BJ (cell line): ENCODE measurements around the gene SYNCRIP. TPM values are rescaled to one million over a fixed set of nuclear protein-coding genes. Genes with fewer than 3 reads are reported as not detected.
"Not testable (repeated sequence)": the region's sequence is repeated elsewhere in the genome, so short reads cannot be mapped to it uniquely, and the experiment has no call there.

ENCODE experiments used
- CTCF ChIA-PET: fragments of 350-600 bp; formaldehyde crosslinking; extraction: SDS; loops from one replicate; lab custom pipeline; 2021; ENCODE audit warnings: antibody characterized with exemption, inconsistent platforms; lab: Yijun Ruan, JAX
- POLR2A ChIA-PET: fragments of 300-600 bp; sonication (Branson Sonifier 250); formaldehyde crosslinking; extraction: SDS; loops from one replicate; lab custom pipeline; 2021; ENCODE audit warnings: antibody characterized with exemption; lab: Charles Lee
- DNase-seq: peaks from one replicate; pipeline ENCODE4 v3.0.0-alpha.2; 2011; ENCODE audit warnings: low read depth
- H3K27me3 ChIP-seq: 2 replicates; pipeline ENCODE4 v1.6.0; 2011; ENCODE audit warnings: low read length; ENCODE audit not compliant: control insufficient read depth, insufficient read depth
- H3K36me3 ChIP-seq: 2 replicates; pipeline ENCODE4 v1.5.1; 2011; ENCODE audit warnings: low read length; ENCODE audit not compliant: control insufficient read depth, insufficient read depth
- H3K4me3 ChIP-seq: 2 replicates; pipeline ENCODE4 v1.5.1; 2011; ENCODE audit warnings: low read depth, mild to moderate bottlenecking, control low read depth, low read length
- CTCF ChIP-seq: IDR thresholded peaks from 2 replicates; pipeline ENCODE4 v1.5.1; 2011; ENCODE audit warnings: low read depth, mild to moderate bottlenecking, control low read depth, inconsistent platforms, low read length, moderate library complexity; ENCODE audit not compliant: insufficient read depth
- polyA plus RNA-seq: library from polyadenylated mRNA; depleted of rRNA; stranded (reverse); fragments of >200 nt; gene quantifications from 2 replicates; pipeline ENCODE4 v1.2.3, GENCODE V29; 2011

SYNCRIP gene
- polyA plus RNA-seq, 1 experiment, result 7.6 TPM

- ChIA-PET POLR2A (interaction anchor here (0.9 kb wide), 1 partner anchor 41 kb away, joined by 4 read pairs; no protein-coding TSS in a partner anchor), CTCF (no interaction called here)
- H3K4me3 ChIP-seq, result no peak overlapping the region
- no peak for DNase-seq
- no peaks in the 10 kb centered on the region for H3K27me3 ChIP-seq
- TF ChIP-seq CTCF, result no peak
- peaks cover 13% of the 10 kb centered on the region for H3K36me3 ChIP-seq
Measured at GRCh38 chr6:85637579-85637978, 5.1 kb downstream of the SYNCRIP start.

GRCh38 chr6:85632164-85632942 is 10.3 kb downstream of the SYNCRIP start:
- TF ChIP-seq CTCF, result no peak
- CTCF ChIA-PET, result no interaction called here
- no peak overlapping the region for H3K4me3 ChIP-seq
- POLR2A ChIA-PET, result no interaction called here
- DNase-seq, result no peak
- H3K36me3 ChIP-seq, result peaks cover 14% of the 10 kb centered on the region
- no peaks in the 10 kb centered on the region for H3K27me3 ChIP-seq

- peaks cover 11% of the 10 kb centered on the region for H3K36me3 ChIP-seq
- not testable (repeated sequence) for DNase-seq, H3K27me3 ChIP-seq, H3K4me3 ChIP-seq
- ChIA-PET POLR2A (interaction anchor here (0.6 kb wide), 1 partner anchor 9 kb away, joined by 4 read pairs; no protein-coding TSS in a partner anchor), CTCF (interaction anchor here (1.0 kb wide), 1 partner anchor 10 kb away, joined by 4 read pairs; no protein-coding TSS in a partner anchor)
Measured at GRCh38 chr6:85631117-85631516, 11.6 kb downstream of the SYNCRIP start.

- CTCF ChIA-PET, result interaction anchor here (1.7 kb wide), 1 partner anchor 43 kb away, joined by 3 read pairs; no protein-coding TSS in a partner anchor
- H3K36me3 ChIP-seq, result peaks cover 4% of the 10 kb centered on the region
Measured at GRCh38 chr6:85628353-85628752, 14.3 kb downstream of the SYNCRIP start.

GRCh38 chr6:85620308-85620707 is 22.4 kb downstream of the SYNCRIP start:
- Histone ChIP-seq H3K27me3 (no peaks in the 10 kb centered on the region), H3K4me3 (no peak overlapping the region), H3K36me3 (peaks cover 8% of the 10 kb centered on the region)
- ChIA-PET POLR2A (no interaction called here), CTCF (no interaction called here)
- no peak for TF ChIP-seq CTCF
- no peak for DNase-seq

More at GRCh38 chr6:85628353-85628752, 14.3 kb downstream of the SYNCRIP start:
- Histone ChIP-seq H3K4me3 (no peak overlapping the region), H3K27me3 (no peaks in the 10 kb centered on the region)
- POLR2A ChIA-PET, result interaction anchor here (0.6 kb wide), 1 partner anchor 12 kb away, joined by 3 read pairs; no protein-coding TSS in a partner anchor
- no peak for DNase-seq
- no peak for TF ChIP-seq CTCF
